ENCODE results near the gene PATJ.
"Not testable (repeated sequence)": the region's sequence is repeated elsewhere in the genome, so short reads cannot be mapped to it uniquely, and the experiment has no call there.

The PATJ gene

GRCh38 chr1:62207187-62207586 lies 464.9 kb downstream of the PATJ start:
- Histone ChIP-seq H3K27ac (ENCODE audit: low read depth, low read length, severe bottlenecking) (no peak overlapping the region), H3K9me3 (ENCODE audit: control insufficient read depth, low read length) (peaks cover 16% of the 10 kb centered on the region)

DNA sequence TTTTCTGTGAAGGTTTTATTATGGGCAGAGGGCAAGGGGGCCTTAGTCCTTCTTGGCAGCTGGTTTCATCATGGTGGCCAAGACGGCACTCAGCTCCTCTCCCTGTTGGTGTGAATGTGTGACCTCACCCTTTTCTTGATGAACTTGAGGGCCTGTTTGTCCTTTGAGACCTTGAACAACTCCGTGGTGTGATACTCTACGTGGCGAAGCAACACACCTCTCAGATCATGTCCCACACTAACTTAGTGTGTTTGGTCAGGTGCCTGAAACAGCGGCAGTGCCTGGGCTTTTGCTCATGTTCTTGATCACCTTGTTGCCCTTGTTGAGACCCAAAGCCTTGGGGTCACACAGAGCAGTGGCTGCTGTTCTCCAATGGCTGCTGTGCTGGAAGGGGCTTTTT lies 465.8 kb downstream of the PATJ start:
- H3K36me3 ChIP-seq (ENCODE audit: control insufficient read depth, insufficient read depth, low read length): peaks cover 35% of the 10 kb centered on the region
- no peak overlapping the region for H3K27ac ChIP-seq (ENCODE audit: low read depth, low read length, severe bottlenecking)
- whole genome bisulfite sequencing, 2 experiments (ENCODE audit: insufficient coverage in 2 of 2): 90 to 97% methylated on average over 5 of the region's 5 CpGs
- H3K4me1 ChIP-seq (ENCODE audit: control insufficient read depth, insufficient read depth, low read length, poor library complexity, severe bottlenecking): no peaks in the 10 kb centered on the region
- peaks cover 16% of the 10 kb centered on the region for H3K9me3 ChIP-seq (ENCODE audit: control insufficient read depth, low read length)
- no peak overlapping the region for H3K4me3 ChIP-seq (ENCODE audit: extremely low read depth, insufficient read depth, low read length, poor library complexity, severe bottlenecking)

More at GRCh38 chr1:62207187-62207586, 464.9 kb downstream of the PATJ start:
- Histone ChIP-seq H3K4me3 (ENCODE audit: extremely low read depth, insufficient read depth, low read length, poor library complexity, severe bottlenecking) (no peak overlapping the region), H3K4me1 (ENCODE audit: control insufficient read depth, insufficient read depth, low read length, poor library complexity, severe bottlenecking) (no peaks in the 10 kb centered on the region), H3K36me3 (ENCODE audit: control insufficient read depth, insufficient read depth, low read length) (peaks cover 38% of the 10 kb centered on the region)
- WGBS, 2 experiments (ENCODE audit: insufficient coverage in 2 of 2): 77 to 100% methylated on average over 2 of the region's 2 CpGs

DNA sequence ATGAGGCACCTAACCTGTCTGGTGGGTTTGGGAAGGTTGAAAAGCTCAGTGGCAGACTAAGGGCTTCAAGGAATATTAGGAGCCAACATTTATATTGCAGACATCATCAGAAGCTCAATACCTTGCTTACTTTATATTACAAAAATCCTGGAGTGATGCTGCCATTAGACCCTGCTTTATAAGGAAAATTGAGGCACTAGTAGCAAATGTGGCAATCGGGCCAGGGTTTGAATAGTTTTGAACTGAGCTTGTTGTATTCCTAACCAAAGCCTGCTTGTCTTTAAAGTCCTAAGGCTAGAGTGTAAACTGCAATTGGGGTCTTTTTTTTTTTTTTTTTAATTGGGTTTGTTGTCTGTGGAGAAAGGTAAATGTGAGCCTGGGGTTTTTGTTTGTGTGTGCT lies 466.7 kb downstream of the PATJ start:
- H3K4me1 ChIP-seq (ENCODE audit: control insufficient read depth, insufficient read depth, low read length, poor library complexity, severe bottlenecking): no peaks in the 10 kb centered on the region
- WGBS, 2 experiments (ENCODE audit: insufficient coverage in 2 of 2): 45 to 50% methylated on average over 1 of the region's 1 CpG
- H3K4me3 ChIP-seq (ENCODE audit: extremely low read depth, insufficient read depth, low read length, poor library complexity, severe bottlenecking): no peak overlapping the region
- peaks cover 30% of the 10 kb centered on the region for H3K36me3 ChIP-seq (ENCODE audit: control insufficient read depth, insufficient read depth, low read length)
- no peak overlapping the region for H3K27ac ChIP-seq (ENCODE audit: low read depth, low read length, severe bottlenecking)
- peaks cover 16% of the 10 kb centered on the region for H3K9me3 ChIP-seq (ENCODE audit: control insufficient read depth, low read length)

DNA sequence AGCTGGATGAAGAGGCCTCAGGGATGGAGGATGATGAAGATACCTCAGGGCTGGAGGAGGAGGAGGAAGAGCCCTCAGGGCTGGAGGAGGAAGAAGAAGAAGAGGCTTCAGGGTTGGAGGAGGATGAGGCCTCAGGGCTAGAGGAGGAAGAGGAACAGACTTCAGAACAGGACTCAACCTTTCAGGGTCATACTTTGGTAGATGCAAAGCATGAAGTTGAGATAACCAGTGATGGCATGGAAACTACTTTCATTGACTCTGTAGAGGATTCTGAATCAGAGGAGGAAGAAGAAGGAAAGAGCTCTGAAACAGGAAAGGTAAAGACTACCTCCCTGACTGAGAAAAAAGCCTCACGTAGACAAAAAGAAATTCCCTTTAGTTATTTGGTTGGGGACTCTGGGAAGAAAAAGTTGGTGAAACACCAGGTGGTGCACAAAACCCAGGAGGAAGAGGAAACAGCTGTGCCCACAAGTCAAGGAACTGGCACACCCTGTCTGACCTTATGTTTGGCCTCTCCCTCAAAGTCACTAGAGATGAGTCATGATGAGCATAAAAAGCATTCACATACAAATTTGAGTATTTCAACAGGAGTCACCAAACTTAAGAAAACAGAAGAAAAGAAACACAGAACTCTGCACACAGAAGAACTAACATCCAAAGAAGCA lies 467.8 kb downstream of the PATJ start:
- peaks cover 25% of the 10 kb centered on the region for H3K36me3 ChIP-seq (ENCODE audit: control insufficient read depth, insufficient read depth, low read length)
- 88 to 100% methylated on average over 1 of the region's 1 CpG for WGBS, 2 experiments (ENCODE audit: insufficient coverage in 2 of 2)
- peaks cover 16% of the 10 kb centered on the region for H3K9me3 ChIP-seq (ENCODE audit: control insufficient read depth, low read length)
- H3K4me1 ChIP-seq (ENCODE audit: control insufficient read depth, insufficient read depth, low read length, poor library complexity, severe bottlenecking): no peaks in the 10 kb centered on the region
- no peak overlapping the region for H3K27ac ChIP-seq (ENCODE audit: low read depth, low read length, severe bottlenecking)
- H3K4me3 ChIP-seq (ENCODE audit: extremely low read depth, insufficient read depth, low read length, poor library complexity, severe bottlenecking): no peak overlapping the region

DNA sequence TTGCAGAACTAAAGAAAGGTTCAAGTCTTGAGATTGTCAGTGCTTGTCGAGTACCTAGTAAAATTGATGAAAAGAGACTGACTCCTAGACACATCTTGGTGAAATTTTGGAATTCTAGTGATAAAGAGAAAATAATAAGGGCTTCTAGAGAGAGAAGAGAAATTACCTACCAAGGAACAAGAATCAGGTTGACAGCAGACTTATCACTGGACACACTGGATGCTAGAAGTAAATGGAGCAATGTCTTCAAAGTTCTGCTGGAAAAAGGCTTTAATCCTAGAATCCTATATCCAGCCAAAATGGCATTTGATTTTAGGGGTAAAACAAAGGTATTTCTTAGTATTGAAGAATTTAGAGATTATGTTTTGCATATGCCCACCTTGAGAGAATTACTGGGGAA lies 468.7 kb downstream of the PATJ start:
- H3K9me3 ChIP-seq (ENCODE audit: control insufficient read depth, low read length): peaks cover 16% of the 10 kb centered on the region
- 88 to 100% methylated on average over 1 of the region's 1 CpG for WGBS, 2 experiments (ENCODE audit: insufficient coverage in 2 of 2)
- H3K4me3 ChIP-seq (ENCODE audit: extremely low read depth, insufficient read depth, low read length, poor library complexity, severe bottlenecking): no peak overlapping the region
- H3K4me1 ChIP-seq (ENCODE audit: control insufficient read depth, insufficient read depth, low read length, poor library complexity, severe bottlenecking): no peaks in the 10 kb centered on the region
- H3K36me3 ChIP-seq (ENCODE audit: control insufficient read depth, insufficient read depth, low read length): peaks cover 25% of the 10 kb centered on the region
- H3K27ac ChIP-seq (ENCODE audit: low read depth, low read length, severe bottlenecking): no peak overlapping the region

DNA sequence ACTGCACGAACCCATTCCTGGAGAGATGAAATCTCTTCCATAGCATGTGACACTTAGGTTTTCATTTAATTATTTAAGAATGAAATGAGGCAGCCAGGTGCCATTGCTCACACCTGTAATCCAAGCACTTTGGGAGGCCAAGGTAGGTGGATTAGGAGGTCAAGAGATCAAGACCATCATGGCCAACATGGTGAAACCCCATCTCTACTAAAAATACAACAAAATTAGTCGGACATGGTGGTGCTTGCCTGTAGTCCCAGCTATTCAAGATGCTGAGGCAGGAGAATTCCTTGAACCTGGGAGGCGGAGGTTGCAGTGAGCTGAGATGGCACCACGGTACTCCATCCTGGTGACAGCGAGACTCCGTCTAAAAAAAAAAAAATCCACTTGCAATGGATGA lies 470.1 kb downstream of the PATJ start:
- WGBS, 2 experiments (ENCODE audit: insufficient coverage in 2 of 2): 86% methylated on average over 3 of the region's 6 CpGs; no CpG with 5 or more reads in 1 of the 2 experiments
- Histone ChIP-seq H3K4me3 (ENCODE audit: extremely low read depth, insufficient read depth, low read length, poor library complexity, severe bottlenecking) (no peak overlapping the region), H3K4me1 (ENCODE audit: control insufficient read depth, insufficient read depth, low read length, poor library complexity, severe bottlenecking) (no peaks in the 10 kb centered on the region), H3K9me3 (ENCODE audit: control insufficient read depth, low read length) (peaks cover 11% of the 10 kb centered on the region), H3K27ac (ENCODE audit: low read depth, low read length, severe bottlenecking) (no peak overlapping the region), H3K36me3 (ENCODE audit: control insufficient read depth, insufficient read depth, low read length) (peaks cover 20% of the 10 kb centered on the region)

GRCh38 chr1:62213075-62213914 lies 471.0 kb downstream of the PATJ start:
- WGBS, 2 experiments (ENCODE audit: insufficient coverage in 2 of 2): 64 to 71% methylated on average over 5 of the region's 6 CpGs
- Histone ChIP-seq H3K27ac (ENCODE audit: low read depth, low read length, severe bottlenecking) (no peak overlapping the region), H3K4me1 (ENCODE audit: control insufficient read depth, insufficient read depth, low read length, poor library complexity, severe bottlenecking) (no peaks in the 10 kb centered on the region), H3K9me3 (ENCODE audit: control insufficient read depth, low read length) (peaks cover 11% of the 10 kb centered on the region), H3K4me3 (ENCODE audit: extremely low read depth, insufficient read depth, low read length, poor library complexity, severe bottlenecking) (no peak overlapping the region), H3K36me3 (ENCODE audit: control insufficient read depth, insufficient read depth, low read length) (peaks cover 12% of the 10 kb centered on the region)

DNA sequence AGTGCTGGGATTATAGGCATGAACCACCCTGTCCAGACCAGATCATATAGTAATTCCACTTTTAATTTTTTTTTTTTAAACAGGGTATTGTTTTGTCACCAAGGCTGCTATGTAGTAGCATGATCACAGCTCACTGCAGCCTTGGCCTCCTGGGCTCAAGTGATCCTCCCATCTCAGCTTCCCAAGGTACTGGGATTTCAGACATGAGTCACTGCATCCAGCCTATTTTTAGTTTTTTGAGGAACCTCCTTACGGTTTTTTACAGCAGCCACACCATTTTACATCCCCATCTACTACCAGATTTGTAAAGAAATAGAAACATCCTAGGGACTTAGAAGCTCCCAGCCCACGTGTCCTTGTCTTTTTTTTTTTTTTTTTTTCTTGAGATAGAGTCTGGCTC lies 476.3 kb downstream of the PATJ start:
- 86 to 100% methylated on average over 1 of the region's 2 CpGs for WGBS, 2 experiments (ENCODE audit: insufficient coverage in 2 of 2)
- no peak overlapping the region for H3K4me3 ChIP-seq (ENCODE audit: extremely low read depth, insufficient read depth, low read length, poor library complexity, severe bottlenecking)

GRCh38 chr1:62220456-62220855 lies 478.2 kb downstream of the PATJ start:
- H3K4me1 ChIP-seq (ENCODE audit: control insufficient read depth, insufficient read depth, low read length, poor library complexity, severe bottlenecking); H3K9me3 ChIP-seq (ENCODE audit: control insufficient read depth, low read length); H3K27ac ChIP-seq (ENCODE audit: low read depth, low read length, severe bottlenecking); H3K36me3 ChIP-seq (ENCODE audit: control insufficient read depth, insufficient read depth, low read length); H3K4me3 ChIP-seq (ENCODE audit: extremely low read depth, insufficient read depth, low read length, poor library complexity, severe bottlenecking): not testable (repeated sequence)
- WGBS, 2 experiments (ENCODE audit: insufficient coverage in 2 of 2): 83 to 100% methylated on average over 5 to 7 of the region's 9 CpGs

More for the DNA sequence above, 476.3 kb downstream of the PATJ start:
- Histone ChIP-seq H3K27ac (ENCODE audit: low read depth, low read length, severe bottlenecking) (no peak overlapping the region), H3K36me3 (ENCODE audit: control insufficient read depth, insufficient read depth, low read length) (no peaks in the 10 kb centered on the region), H3K9me3 (ENCODE audit: control insufficient read depth, low read length) (no peaks in the 10 kb centered on the region), H3K4me1 (ENCODE audit: control insufficient read depth, insufficient read depth, low read length, poor library complexity, severe bottlenecking) (no peaks in the 10 kb centered on the region)

DNA sequence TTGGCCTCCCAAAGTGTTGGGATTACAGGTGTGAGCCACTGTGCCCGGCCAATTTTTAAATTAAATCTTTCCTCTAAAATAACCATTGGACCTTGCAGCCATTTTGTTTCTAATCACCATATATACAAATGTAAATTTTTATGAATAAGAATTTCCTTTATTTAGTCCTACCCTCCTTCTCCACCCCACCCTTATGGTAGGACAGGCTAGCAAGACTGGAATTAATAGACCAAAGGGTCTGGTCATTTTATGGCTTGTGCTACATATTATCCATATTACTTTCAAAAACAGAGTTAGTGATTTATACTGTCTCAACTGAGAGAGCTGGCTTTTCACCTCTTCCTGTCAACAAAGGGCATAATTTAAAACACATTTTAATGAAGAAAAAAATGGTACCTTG lies 478.9 kb downstream of the PATJ start:
- Histone ChIP-seq H3K36me3 (ENCODE audit: control insufficient read depth, insufficient read depth, low read length) (no peaks in the 10 kb centered on the region), H3K4me1 (ENCODE audit: control insufficient read depth, insufficient read depth, low read length, poor library complexity, severe bottlenecking) (no peaks in the 10 kb centered on the region), H3K27ac (ENCODE audit: low read depth, low read length, severe bottlenecking) (no peak overlapping the region), H3K9me3 (ENCODE audit: control insufficient read depth, low read length) (no peaks in the 10 kb centered on the region), H3K4me3 (ENCODE audit: extremely low read depth, insufficient read depth, low read length, poor library complexity, severe bottlenecking) (no peak overlapping the region)
- 100% methylated on average over 1 of the region's 1 CpG; no CpG with 5 or more reads in 1 of the 2 experiments for WGBS, 2 experiments (ENCODE audit: insufficient coverage in 2 of 2)

DNA sequence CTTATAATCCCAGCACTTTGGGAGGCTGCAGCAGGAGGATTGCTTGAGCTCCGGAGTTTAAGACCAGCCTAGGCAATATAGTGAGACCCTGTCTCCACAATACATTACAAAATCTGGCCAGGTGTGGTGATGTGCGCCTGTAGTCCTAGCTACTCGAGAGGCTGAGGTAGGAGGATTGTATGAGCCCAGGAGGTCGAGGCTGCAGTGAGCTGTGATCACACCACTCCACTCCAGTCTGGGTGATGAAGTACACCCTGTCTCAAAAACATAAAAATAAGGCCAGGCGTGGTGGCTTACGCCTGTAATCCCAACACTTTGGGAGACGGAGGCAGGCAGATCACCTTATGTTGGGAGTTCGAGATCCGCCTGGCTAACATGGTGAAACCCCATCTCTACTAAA lies 480.0 kb downstream of the PATJ start:
- 76 to 86% methylated on average over 4 to 6 of the region's 9 CpGs for WGBS, 2 experiments (ENCODE audit: insufficient coverage in 2 of 2)

More for the DNA sequence above, 480.0 kb downstream of the PATJ start:
- Histone ChIP-seq H3K9me3 (ENCODE audit: control insufficient read depth, low read length) (no peaks in the 10 kb centered on the region), H3K4me3 (ENCODE audit: extremely low read depth, insufficient read depth, low read length, poor library complexity, severe bottlenecking) (no peak overlapping the region), H3K27ac (ENCODE audit: low read depth, low read length, severe bottlenecking) (no peak overlapping the region), H3K4me1 (ENCODE audit: control insufficient read depth, insufficient read depth, low read length, poor library complexity, severe bottlenecking) (no peaks in the 10 kb centered on the region), H3K36me3 (ENCODE audit: control insufficient read depth, insufficient read depth, low read length) (no peaks in the 10 kb centered on the region)
